ENCODE data around the gene ZBTB17.

The ZBTB17 gene

DNA sequence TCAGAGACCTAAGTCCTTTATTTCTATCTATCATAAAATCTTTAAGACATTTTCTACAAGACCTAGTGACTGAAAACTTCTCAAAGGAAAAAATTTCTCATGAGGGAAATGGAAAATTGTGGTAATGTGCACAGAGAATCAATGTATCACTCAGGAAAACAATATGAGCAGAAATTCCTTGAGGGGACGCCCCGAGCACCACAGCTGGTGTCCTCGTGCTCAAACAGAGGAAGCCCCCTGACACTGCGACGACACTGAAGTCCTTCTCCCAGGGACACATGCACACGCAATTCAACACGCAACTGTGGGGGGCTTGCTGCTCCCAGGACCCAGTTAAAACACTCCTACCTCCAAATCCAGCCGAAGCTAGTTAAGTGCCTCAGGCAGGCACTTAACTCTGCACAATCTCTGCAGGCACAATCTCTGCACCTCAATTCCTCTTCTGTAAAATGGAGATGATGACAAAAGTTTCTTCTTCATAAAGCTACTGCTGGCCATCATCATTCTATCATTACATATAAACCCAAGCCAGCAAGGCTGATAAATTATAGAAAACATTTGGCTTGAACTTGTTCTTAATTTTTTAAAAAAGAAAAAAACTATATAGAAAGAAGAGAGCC, 16.0 kb downstream of the ZBTB17 start:
- no peak for DNase-seq
- H3K27me3 ChIP-seq: no peaks in the 10 kb centered on the region

DNA sequence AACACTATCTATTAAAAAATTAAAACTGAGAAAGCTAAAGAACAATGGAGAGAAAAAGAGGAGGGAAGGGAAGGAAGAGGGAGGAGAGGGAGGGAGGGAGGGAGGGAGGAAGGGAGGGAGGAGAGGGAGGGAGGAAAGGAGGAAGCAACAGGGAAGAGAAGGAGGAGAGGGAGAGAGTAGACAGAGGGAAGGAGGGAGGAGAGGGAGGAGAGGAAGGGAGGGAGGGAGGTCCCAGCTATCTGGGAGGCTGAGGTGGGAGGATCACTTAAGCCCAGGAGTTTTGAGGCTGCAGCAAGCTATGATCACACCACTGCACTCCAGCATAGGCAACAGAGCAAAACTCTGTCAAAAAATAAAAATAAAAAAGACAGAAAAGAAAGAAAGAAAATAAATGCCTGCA, 16.5 kb downstream of the ZBTB17 start:
- no peaks in the 10 kb centered on the region for H3K9me3 ChIP-seq
- no peaks in the 10 kb centered on the region for H3K36me3 ChIP-seq
- TF ChIP-seq, protein P1, sequence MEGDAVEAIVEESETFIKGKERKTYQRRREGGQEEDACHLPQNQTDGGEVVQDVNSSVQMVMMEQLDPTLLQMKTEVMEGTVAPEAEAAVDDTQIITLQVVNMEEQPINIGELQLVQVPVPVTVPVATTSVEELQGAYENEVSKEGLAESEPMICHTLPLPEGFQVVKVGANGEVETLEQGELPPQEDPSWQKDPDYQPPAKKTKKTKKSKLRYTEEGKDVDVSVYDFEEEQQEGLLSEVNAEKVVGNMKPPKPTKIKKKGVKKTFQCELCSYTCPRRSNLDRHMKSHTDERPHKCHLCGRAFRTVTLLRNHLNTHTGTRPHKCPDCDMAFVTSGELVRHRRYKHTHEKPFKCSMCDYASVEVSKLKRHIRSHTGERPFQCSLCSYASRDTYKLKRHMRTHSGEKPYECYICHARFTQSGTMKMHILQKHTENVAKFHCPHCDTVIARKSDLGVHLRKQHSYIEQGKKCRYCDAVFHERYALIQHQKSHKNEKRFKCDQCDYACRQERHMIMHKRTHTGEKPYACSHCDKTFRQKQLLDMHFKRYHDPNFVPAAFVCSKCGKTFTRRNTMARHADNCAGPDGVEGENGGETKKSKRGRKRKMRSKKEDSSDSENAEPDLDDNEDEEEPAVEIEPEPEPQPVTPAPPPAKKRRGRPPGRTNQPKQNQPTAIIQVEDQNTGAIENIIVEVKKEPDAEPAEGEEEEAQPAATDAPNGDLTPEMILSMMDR (IDR thresholded peaks at IDR 0.05; ENCODE audit: low read depth, low read length): no peak
- H3K4me3 ChIP-seq (ENCODE audit: low read depth, low read length): no peak overlapping the region
- no peak for DNase-seq
- H3K27me3 ChIP-seq: no peaks in the 10 kb centered on the region
- peaks cover under 1% of the 10 kb centered on the region; the same call in 1 of the 2 replicates for H3K4me1 ChIP-seq

More for the DNA sequence above, 16.0 kb downstream of the ZBTB17 start:
- TF ChIP-seq, protein P1 (IDR thresholded peaks at IDR 0.05; ENCODE audit: low read depth, low read length): no peak
- Histone ChIP-seq H3K4me1 (no peaks in the 10 kb centered on the region), H3K36me3 (no peaks in the 10 kb centered on the region), H3K9me3 (no peaks in the 10 kb centered on the region), H3K4me3 (ENCODE audit: low read depth, low read length) (no peak overlapping the region)

DNA sequence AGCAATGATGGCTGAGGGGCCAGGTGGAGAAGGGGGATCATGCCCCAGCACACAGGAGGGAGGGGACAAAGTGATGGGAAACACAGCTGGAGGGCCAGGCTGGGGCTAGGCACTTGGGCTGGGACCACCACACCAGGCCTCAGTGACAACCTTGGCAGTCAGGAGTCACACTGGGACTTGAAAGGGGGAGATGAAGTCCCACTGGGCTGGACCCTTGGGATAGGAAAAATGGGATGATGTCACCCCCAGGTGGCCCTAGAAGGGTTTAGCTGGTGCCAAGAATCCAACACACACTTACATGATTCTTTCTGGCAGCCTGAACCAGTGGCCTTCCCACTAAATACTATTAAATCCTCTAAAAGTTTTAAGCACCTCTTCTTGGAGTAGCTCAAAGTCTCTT, 17.1 kb downstream of the ZBTB17 start:
- no peaks in the 10 kb centered on the region for H3K9me3 ChIP-seq
- no peaks in the 10 kb centered on the region for H3K27me3 ChIP-seq
- peaks cover 5% of the 10 kb centered on the region for H3K4me1 ChIP-seq
- H3K4me3 ChIP-seq (ENCODE audit: low read depth, low read length): no peak overlapping the region
- H3K36me3 ChIP-seq: no peaks in the 10 kb centered on the region
- TF ChIP-seq, protein P1 (IDR thresholded peaks at IDR 0.05; ENCODE audit: low read depth, low read length): no peak
- no peak for DNase-seq

DNA sequence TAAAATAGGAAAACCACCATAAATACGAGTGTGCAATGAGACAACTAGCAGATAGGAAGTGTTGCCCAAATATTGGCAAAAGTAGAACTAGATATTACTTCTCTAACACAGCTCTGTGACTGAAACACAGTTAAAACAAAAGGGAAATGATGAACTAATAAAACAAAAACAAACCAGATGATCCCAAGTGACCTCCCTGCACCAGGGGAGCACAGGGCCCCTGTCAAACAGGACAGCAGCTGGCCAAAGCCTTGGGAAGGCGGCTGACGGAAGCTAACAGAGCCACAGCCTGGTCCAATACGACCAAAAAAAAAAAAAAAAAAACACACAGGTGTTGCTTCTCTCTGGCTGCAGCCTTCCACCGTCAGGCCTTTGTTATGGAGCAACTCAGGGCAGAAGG, 17.8 kb downstream of the ZBTB17 start:
- no peak overlapping the region for H3K4me3 ChIP-seq (ENCODE audit: low read depth, low read length)
- DNase-seq: no peak
- TF ChIP-seq, protein P1 (IDR thresholded peaks at IDR 0.05; ENCODE audit: low read depth, low read length): no peak
- no peaks in the 10 kb centered on the region for H3K36me3 ChIP-seq
- peaks cover 6% of the 10 kb centered on the region for H3K4me1 ChIP-seq
- H3K27me3 ChIP-seq: no peaks in the 10 kb centered on the region
- H3K9me3 ChIP-seq: no peaks in the 10 kb centered on the region

DNA sequence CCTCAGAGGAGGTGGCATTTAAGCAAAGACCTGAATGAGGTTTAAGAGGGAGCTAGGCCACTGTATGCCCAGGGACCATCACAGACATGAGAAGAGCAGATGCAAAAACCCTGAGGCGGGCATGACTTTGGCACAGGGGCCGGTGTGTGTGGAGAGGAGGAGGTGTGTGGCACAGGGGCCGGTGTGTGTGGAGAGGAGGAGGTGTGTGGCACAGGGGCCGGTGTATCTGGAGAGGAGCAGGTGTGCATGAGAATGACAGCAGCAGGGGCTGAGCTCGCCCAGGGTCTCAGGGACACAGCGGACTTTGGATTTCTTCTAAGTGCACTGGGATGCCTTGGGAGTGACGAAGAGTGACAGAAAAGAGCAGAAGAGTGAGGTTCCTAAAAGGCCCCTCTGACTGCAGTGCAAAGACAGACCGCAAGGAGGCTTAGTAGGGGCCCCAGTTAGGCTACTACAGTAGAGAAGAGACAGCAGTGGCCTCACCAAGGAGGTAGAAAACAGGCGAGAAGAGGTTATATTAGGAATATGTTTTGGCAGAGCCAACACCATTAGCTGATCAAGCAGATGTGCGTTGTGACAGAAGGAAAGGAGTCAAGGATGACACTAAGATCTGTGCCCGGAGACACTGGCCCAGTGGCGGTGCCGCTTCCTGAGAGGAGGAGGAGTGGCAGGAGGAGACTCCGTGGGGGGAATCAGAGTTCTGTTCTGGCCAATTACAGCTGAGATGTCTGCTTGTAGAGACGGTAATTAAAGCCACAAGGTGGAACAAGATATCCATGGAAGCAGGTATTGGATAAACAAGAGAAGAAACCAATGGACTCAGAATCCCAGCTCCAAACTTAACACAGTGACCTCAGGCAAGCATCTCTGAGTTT, 18.4 kb downstream of the ZBTB17 start:
- no peaks in the 10 kb centered on the region for H3K9me3 ChIP-seq
- no peak overlapping the region for H3K4me3 ChIP-seq (ENCODE audit: low read depth, low read length)
- no peaks in the 10 kb centered on the region for H3K27me3 ChIP-seq
- H3K36me3 ChIP-seq: no peaks in the 10 kb centered on the region
- TF ChIP-seq, protein P1 (IDR thresholded peaks at IDR 0.05; ENCODE audit: low read depth, low read length): no peak
- H3K4me1 ChIP-seq: peaks cover 9% of the 10 kb centered on the region
- DNase-seq: no peak

DNA sequence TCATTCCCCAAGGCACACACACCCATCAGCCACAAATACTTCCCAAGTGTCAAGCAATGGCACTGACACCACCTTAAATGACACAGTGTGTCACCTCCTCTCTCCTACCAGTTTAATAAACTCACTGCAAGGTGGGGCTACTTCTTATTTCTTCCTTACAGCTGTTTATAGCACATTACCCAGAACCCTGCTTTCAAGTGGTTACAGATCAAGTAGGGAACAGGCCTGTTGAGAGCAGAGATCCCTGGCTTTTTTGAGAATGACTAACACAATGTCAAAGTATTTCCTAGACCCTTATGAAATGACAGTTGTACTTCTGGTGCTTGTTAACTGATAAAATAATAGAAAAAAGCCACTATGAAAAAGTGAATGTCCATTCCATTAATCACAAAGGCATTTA, 19.8 kb downstream of the ZBTB17 start:
- Histone ChIP-seq H3K27me3 (no peaks in the 10 kb centered on the region), H3K4me1 (peaks cover 18% of the 10 kb centered on the region), H3K36me3 (no peaks in the 10 kb centered on the region), H3K9me3 (no peaks in the 10 kb centered on the region), H3K4me3 (ENCODE audit: low read depth, low read length) (no peak overlapping the region)
- DNase-seq: no peak
- TF ChIP-seq, protein P1 (IDR thresholded peaks at IDR 0.05; ENCODE audit: low read depth, low read length): no peak

Measured in BE2C (cell line).